OCI-LY7 (cell line): ENCODE measurements around the gene MTG2. TPM values are rescaled to one million over a fixed set of nuclear protein-coding genes. Genes with fewer than 3 reads are reported as not detected.

ENCODE experiments used
- BruUV-seq: library from RNA; stranded (reverse); fragments of 400-500 nt; replicated peaks from 2 replicates; lab custom pipeline; 2021; lab: Mats Ljungman, UMichigan
- CTCF ChIA-PET: fragments of 300-600 bp; sonication (Branson Sonifier 250); formaldehyde crosslinking; loops from one replicate; lab custom pipeline; 2022; ENCODE audit warnings: antibody characterized with exemption; ENCODE audit not compliant: unreplicated experiment; lab: Charles Lee
- POLR2A ChIA-PET: fragments of 300-600 bp; sonication (Branson Sonifier 250); formaldehyde crosslinking; loops from one replicate; lab custom pipeline; 2022; ENCODE audit warnings: antibody characterized with exemption; lab: Charles Lee
- DNase-seq: peaks from one replicate; pipeline ENCODE4 v3.0.0-alpha.2; 2015; ENCODE audit warnings: low spot score
- H2AFZ ChIP-seq: fragments of 200-600 bp; sonication (generic), shearing (Covaris generic); 2 replicates; pipeline ENCODE4 v1.6.1; 2014; ENCODE audit warnings: mild to moderate bottlenecking, antibody characterized with exemption, low read length, moderate library complexity
- H3K27ac ChIP-seq: fragments of 200-600 bp; sonication (generic); 2 replicates; pipeline ENCODE4 v1.5.1; 2014; ENCODE audit warnings: mixed run types, low read depth, mild to moderate bottlenecking, moderate library complexity, low read length, inconsistent platforms; ENCODE audit not compliant: poor library complexity, severe bottlenecking
- H3K36me3 ChIP-seq: fragments of 200-600 bp; sonication (generic); 2 replicates; pipeline ENCODE4 v1.6.1; 2014; ENCODE audit warnings: mild to moderate bottlenecking, antibody characterized with exemption, low read length, moderate library complexity, mixed read lengths; ENCODE audit not compliant: insufficient read depth
- H3K4me1 ChIP-seq: fragments of 200-600 bp; sonication (generic); 2 replicates; pipeline ENCODE4 v1.5.1; 2014; ENCODE audit warnings: mild to moderate bottlenecking, low read length; ENCODE audit not compliant: insufficient read depth, poor library complexity, severe bottlenecking
- H3K4me2 ChIP-seq: fragments of 200-600 bp; sonication (generic); 2 replicates; pipeline ENCODE4 v1.6.1; 2014; ENCODE audit warnings: mild to moderate bottlenecking, low read length
- H3K4me3 ChIP-seq: fragments of 200-600 bp; sonication (generic); 2 replicates; pipeline ENCODE4 v1.5.1; 2014; ENCODE audit warnings: mild to moderate bottlenecking, low read depth, low read length; ENCODE audit not compliant: poor library complexity, severe bottlenecking
- H3K79me2 ChIP-seq: fragments of 200-600 bp; sonication (generic); 2 replicates; pipeline ENCODE4 v1.6.1; 2016; ENCODE audit warnings: low read depth, mild to moderate bottlenecking, low read length, moderate library complexity, mixed read lengths; ENCODE audit not compliant: insufficient read depth
- H3K9me2 ChIP-seq: fragments of 200-600 bp; sonication (generic); 2 replicates; pipeline ENCODE4 v1.6.1; 2016; ENCODE audit warnings: mild to moderate bottlenecking, low read length, mixed read lengths; ENCODE audit not compliant: insufficient read depth
- H3K9me3 ChIP-seq: fragments of 200-600 bp; sonication (generic); 2 replicates; pipeline ENCODE4 v1.6.1; 2014; ENCODE audit warnings: mild to moderate bottlenecking, mixed run types, low read length, mixed read lengths
- H4K20me1 ChIP-seq: fragments of 200-600 bp; sonication (generic); 2 replicates; pipeline ENCODE4 v1.6.1; 2014; ENCODE audit warnings: mild to moderate bottlenecking, antibody characterized with exemption, low read length, moderate library complexity, mixed read lengths; ENCODE audit not compliant: insufficient read depth
- EZH2phosphoT487 ChIP-seq: fragments of 200-600 bp; sonication (generic); IDR thresholded peaks from 2 replicates; pipeline ENCODE4 v1.6.1; 2018; ENCODE audit warnings: low read depth, borderline replicate concordance, mild to moderate bottlenecking, mixed run types, antibody characterized with exemption, low read length, moderate library complexity, mixed read lengths
- intact Hi-C: fragments of 100-400 bp; cut with micrococcal nuclease; formaldehyde crosslinking; loops from one replicate; pipeline ENCODE4 v1.10.0; 2022; ENCODE audit not compliant: unreplicated experiment
- total RNA-seq, 2 experiments: library from RNA; depleted of rRNA in 1 of 2; stranded (reverse); fragments of >200 nt in 1 of 2; shearing (Covaris generic) in 1 of 2; gene quantifications; 2 replicates each; pipeline ENCODE4 v1.2.3, GENCODE V29; 2014 to 2022
- TF ChIP-seq, protein P1 (sequence below): fragments of 200-600 bp; sonication (generic); conservative IDR thresholded peaks from 2 replicates; pipeline ENCODE4 v1.5.1; 2014; ENCODE audit warnings: mild to moderate bottlenecking, antibody characterized with exemption, low read length, moderate library complexity, mixed read lengths

Gene MTG2
- total RNA-seq, 2 experiments from 2014 or later: 24.1 to 37.5 TPM

- DNase-seq: no peak
- Histone ChIP-seq H3K4me1 (peaks cover 2% of the 10 kb centered on the region), H3K36me3 (peaks cover 100% of the 10 kb centered on the region), H3K9me3 (no peaks in the 10 kb centered on the region), H3K4me2 (no peak overlapping the region), H3K27ac (peak overlapping the region; percentile 37), H4K20me1 (peaks cover 6% of the 10 kb centered on the region; the same call in 1 of the 2 replicates), H2AFZ (no peak overlapping the region), H3K9me2 (no peaks in the 10 kb centered on the region), H3K4me3 (no peak overlapping the region), H3K79me2 (peaks cover 21% of the 10 kb centered on the region)
- TF ChIP-seq EZH2phosphoT487: no peak
- TF ChIP-seq, protein P1, sequence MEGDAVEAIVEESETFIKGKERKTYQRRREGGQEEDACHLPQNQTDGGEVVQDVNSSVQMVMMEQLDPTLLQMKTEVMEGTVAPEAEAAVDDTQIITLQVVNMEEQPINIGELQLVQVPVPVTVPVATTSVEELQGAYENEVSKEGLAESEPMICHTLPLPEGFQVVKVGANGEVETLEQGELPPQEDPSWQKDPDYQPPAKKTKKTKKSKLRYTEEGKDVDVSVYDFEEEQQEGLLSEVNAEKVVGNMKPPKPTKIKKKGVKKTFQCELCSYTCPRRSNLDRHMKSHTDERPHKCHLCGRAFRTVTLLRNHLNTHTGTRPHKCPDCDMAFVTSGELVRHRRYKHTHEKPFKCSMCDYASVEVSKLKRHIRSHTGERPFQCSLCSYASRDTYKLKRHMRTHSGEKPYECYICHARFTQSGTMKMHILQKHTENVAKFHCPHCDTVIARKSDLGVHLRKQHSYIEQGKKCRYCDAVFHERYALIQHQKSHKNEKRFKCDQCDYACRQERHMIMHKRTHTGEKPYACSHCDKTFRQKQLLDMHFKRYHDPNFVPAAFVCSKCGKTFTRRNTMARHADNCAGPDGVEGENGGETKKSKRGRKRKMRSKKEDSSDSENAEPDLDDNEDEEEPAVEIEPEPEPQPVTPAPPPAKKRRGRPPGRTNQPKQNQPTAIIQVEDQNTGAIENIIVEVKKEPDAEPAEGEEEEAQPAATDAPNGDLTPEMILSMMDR: no peak
- intact Hi-C loops: loop anchor here (1.0 to 2.0 kb wide), 2 partner anchors 124 to 155 kb away; no protein-coding TSS in a partner anchor
- ChIA-PET CTCF (no interaction called here), POLR2A (interaction anchor here (0.6 to 1.3 kb wide), 2 partner anchors 51 to 125 kb away, joined by 3 read pairs; no protein-coding TSS in a partner anchor)
- BruUV-seq: no TSS peak
Observed at GRCh38 chr20:62135573-62136266, 47.1 kb upstream of the MTG2 start.

GRCh38 chr20:62136283-62137091 is 46.3 kb upstream of the MTG2 start:
- CTCF ChIA-PET: no interaction called here
- no peak overlapping the region for H3K4me2 ChIP-seq
- BruUV-seq: no TSS peak
- H3K27ac ChIP-seq: peak overlapping the region; percentile 37
- peaks cover 28% of the 10 kb centered on the region for H3K79me2 ChIP-seq
- H3K4me3 ChIP-seq: no peak overlapping the region
- peaks cover 13% of the 10 kb centered on the region for H4K20me1 ChIP-seq
- no peaks in the 10 kb centered on the region for H3K9me2 ChIP-seq
- TF ChIP-seq EZH2phosphoT487: no peak
- TF ChIP-seq, protein P1: peak; percentile 99
- no peak overlapping the region for H2AFZ ChIP-seq
- intact Hi-C loops: loop anchor here (1.0 to 2.0 kb wide), 2 partner anchors 125 to 156 kb away; no protein-coding TSS in a partner anchor
- POLR2A ChIA-PET: interaction anchor here (0.5 to 0.6 kb wide), 2 partner anchors 30 to 50 kb away, joined by 3 to 4 read pairs; no protein-coding TSS in a partner anchor
- H3K9me3 ChIP-seq: no peaks in the 10 kb centered on the region
- H3K36me3 ChIP-seq: peaks cover 100% of the 10 kb centered on the region
- peak; percentile 82 for DNase-seq
- H3K4me1 ChIP-seq: peaks cover 10% of the 10 kb centered on the region
